HEK293 (cell line): Measurements from ENCODE around the gene PRKG1.

ENCODE experiments used
- CTCF ChIA-PET: fragments of 350-600 bp; formaldehyde crosslinking; extraction: SDS; loops from one replicate; lab custom pipeline; 2021; ENCODE audit warnings: antibody characterized with exemption; lab: Yijun Ruan, JAX
- POLR2A ChIA-PET: fragments of 300-600 bp; formaldehyde crosslinking; extraction: SDS; loops from one replicate; lab custom pipeline; 2020; ENCODE audit warnings: antibody characterized with exemption, inconsistent platforms; lab: Yijun Ruan, JAX
- H3K27ac ChIP-seq: fragments of 200-500 bp; sonication (Bioruptor generic); 2 replicates; pipeline ENCODE4 v1.5.1; 2014; ENCODE audit warnings: low read depth, low read length, control low read depth, inconsistent platforms; ENCODE audit errors: extremely low read depth
- H3K36me3 ChIP-seq, 2 experiments: fragments of 200-500 bp in 1 of 2; sonication (Bioruptor generic) in 1 of 2; 1 replicate in 1 of 2; 2 replicates in 1 of 2; pipeline ENCODE4 v1.5.1; 2014 to 2017; ENCODE audit warnings: inconsistent platforms in 2 of 2, low read length in 2 of 2; ENCODE audit not compliant: control insufficient read depth in 2 of 2, insufficient read depth in 1 of 2
- H3K4me1 ChIP-seq: fragments of 200-500 bp; sonication (Bioruptor generic); 2 replicates; pipeline ENCODE4 v1.5.1; 2014; ENCODE audit warnings: mild to moderate bottlenecking, low read length, inconsistent platforms; ENCODE audit not compliant: control insufficient read depth, insufficient read depth
- H3K4me3 ChIP-seq: 2 replicates; pipeline ENCODE4 v1.5.1; 2011; ENCODE audit warnings: low read depth, mild to moderate bottlenecking, control low read depth, low read length, moderate library complexity
- H3K9me3 ChIP-seq: fragments of 200-500 bp; sonication (Bioruptor generic); 2 replicates; pipeline ENCODE4 v1.5.1; 2014; ENCODE audit warnings: low read depth, low read length, inconsistent platforms; ENCODE audit not compliant: control insufficient read depth, insufficient read depth
- GFI1B ChIP-seq: fragments of 450-650 bp; formaldehyde crosslinking; IDR thresholded peaks from 2 replicates; pipeline ENCODE4 v1.5.1; 2016; ENCODE audit warnings: missing biosample characterization, missing genetic modification characterization
- GLI2 ChIP-seq: fragments of 450-650 bp; formaldehyde crosslinking; IDR thresholded peaks from 2 replicates; pipeline ENCODE4; 2017; ENCODE audit warnings: missing biosample characterization, missing genetic modification characterization, low read depth, borderline replicate concordance
- GLI4 ChIP-seq: fragments of 450-650 bp; formaldehyde crosslinking; IDR thresholded peaks from 2 replicates; pipeline ENCODE4 v1.5.1; 2016; ENCODE audit warnings: missing biosample characterization, missing genetic modification characterization
- HIC1 ChIP-seq: fragments of 450-650 bp; formaldehyde crosslinking; IDR thresholded peaks from 2 replicates; pipeline ENCODE4 v1.5.1; 2016; ENCODE audit warnings: missing biosample characterization, missing genetic modification characterization
- HOXC10 ChIP-seq: sonication (generic); formaldehyde crosslinking; IDR thresholded peaks from 2 replicates; pipeline ENCODE4 v1.8.1; 2023; ENCODE audit warnings: mild to moderate bottlenecking, missing genetic modification reagents
- KLF10 ChIP-seq: fragments of 450-650 bp; IDR thresholded peaks from 2 replicates; pipeline ENCODE4 v1.5.1; 2018; ENCODE audit warnings: missing biosample characterization, mild to moderate bottlenecking, missing genetic modification characterization
- OSR2 ChIP-seq: fragments of 450-650 bp; formaldehyde crosslinking; IDR thresholded peaks from 2 replicates; pipeline ENCODE4 v1.5.1; 2016; ENCODE audit warnings: missing biosample characterization, missing genetic modification characterization
- SETDB1 ChIP-seq: IDR thresholded peaks from one replicate; pipeline ENCODE4 v1.6.1; 2017; ENCODE audit warnings: mild to moderate bottlenecking, low read length, moderate library complexity, mixed read lengths; ENCODE audit not compliant: insufficient read length
- SP3 ChIP-seq: fragments of 450-650 bp; formaldehyde crosslinking; IDR thresholded peaks from 2 replicates; pipeline ENCODE4 v1.5.1; 2016; ENCODE audit warnings: missing biosample characterization, missing genetic modification characterization
- SP7 ChIP-seq: fragments of 450-650 bp; formaldehyde crosslinking; IDR thresholded peaks from 2 replicates; pipeline ENCODE4 v1.5.1; 2016; ENCODE audit warnings: missing biosample characterization, missing genetic modification characterization
- ZBTB21 ChIP-seq: fragments of 450-650 bp; formaldehyde crosslinking; IDR thresholded peaks from 2 replicates; pipeline ENCODE4 v1.5.1; 2017; ENCODE audit warnings: missing biosample characterization, missing genetic modification characterization
- ZFHX2 ChIP-seq: fragments of 450-650 bp; formaldehyde crosslinking; conservative IDR thresholded peaks from 2 replicates; pipeline ENCODE4 v1.5.1; 2016; ENCODE audit warnings: missing biosample characterization, missing genetic modification characterization
- ZNF140 ChIP-seq: fragments of 450-650 bp; formaldehyde crosslinking; IDR thresholded peaks from 2 replicates; pipeline ENCODE4 v1.5.1; 2016; ENCODE audit warnings: missing biosample characterization, missing genetic modification characterization
- ZNF157 ChIP-seq: fragments of 450-650 bp; formaldehyde crosslinking; IDR thresholded peaks from 2 replicates; pipeline ENCODE4 v1.5.1; 2016; ENCODE audit warnings: missing biosample characterization, missing genetic modification characterization
- ZNF174 ChIP-seq: fragments of 450-650 bp; formaldehyde crosslinking; IDR thresholded peaks from 2 replicates; pipeline ENCODE4 v1.5.0; 2017; ENCODE audit warnings: missing biosample characterization, mild to moderate bottlenecking, missing genetic modification characterization
- ZNF214 ChIP-seq: fragments of 450-650 bp; formaldehyde crosslinking; IDR thresholded peaks from 2 replicates; pipeline ENCODE4 v1.5.1; 2017; ENCODE audit warnings: missing biosample characterization, mild to moderate bottlenecking, missing genetic modification characterization, borderline replicate concordance
- ZNF23 ChIP-seq: fragments of 450-650 bp; formaldehyde crosslinking; IDR thresholded peaks from 2 replicates; pipeline ENCODE4 v1.5.1; 2016; ENCODE audit warnings: missing biosample characterization, missing genetic modification characterization, borderline replicate concordance
- ZNF26 ChIP-seq: fragments of 450-650 bp; formaldehyde crosslinking; IDR thresholded peaks from 2 replicates; pipeline ENCODE4 v1.5.1; 2016; ENCODE audit warnings: missing biosample characterization, missing genetic modification characterization
- ZNF292 ChIP-seq: fragments of 450-650 bp; formaldehyde crosslinking; IDR thresholded peaks from 2 replicates; pipeline ENCODE4 v1.5.1; 2016; ENCODE audit warnings: low read depth, missing biosample characterization, missing genetic modification characterization, borderline replicate concordance
- ZNF366 ChIP-seq: fragments of 450-650 bp; formaldehyde crosslinking; conservative IDR thresholded peaks from 2 replicates; pipeline ENCODE4 v1.5.1; 2016; ENCODE audit warnings: missing biosample characterization, missing genetic modification characterization
- ZNF423 ChIP-seq: fragments of 450-650 bp; formaldehyde crosslinking; IDR thresholded peaks from 2 replicates; pipeline ENCODE4 v1.5.1; 2016; ENCODE audit warnings: missing biosample characterization, missing genetic modification characterization
- ZNF549 ChIP-seq: fragments of 450-650 bp; IDR thresholded peaks from 2 replicates; pipeline ENCODE4 v1.5.1; 2018; ENCODE audit warnings: missing biosample characterization, missing genetic modification characterization, mild to moderate bottlenecking, inconsistent platforms, moderate library complexity
- ZNF629 ChIP-seq: fragments of 450-650 bp; formaldehyde crosslinking; IDR thresholded peaks from 2 replicates; pipeline ENCODE4 v1.5.1; 2017; ENCODE audit warnings: missing biosample characterization, missing genetic modification characterization
- ZNF670 ChIP-seq: fragments of 450-650 bp; formaldehyde crosslinking; IDR thresholded peaks from 2 replicates; pipeline ENCODE4 v1.5.1; 2016; ENCODE audit warnings: missing biosample characterization, missing genetic modification characterization, low read depth
- ZNF776 ChIP-seq: fragments of 450-650 bp; formaldehyde crosslinking; IDR thresholded peaks from 2 replicates; pipeline ENCODE4 v1.5.0; 2017; ENCODE audit warnings: missing biosample characterization, missing genetic modification characterization, borderline replicate concordance
- ZSCAN30 ChIP-seq: fragments of 450-650 bp; IDR thresholded peaks from 2 replicates; pipeline ENCODE4 v1.5.1; 2018; ENCODE audit warnings: missing biosample characterization, mild to moderate bottlenecking, missing genetic modification characterization, moderate library complexity

PRKG1 gene

GRCh38 chr10:51862149-51862548 lies 787.9 kb downstream of the PRKG1 start:
- no peak overlapping the region for H3K4me3 ChIP-seq
- H3K4me1 ChIP-seq, result no peaks in the 10 kb centered on the region
- TF ChIP-seq ZNF23 (tag by site-specific recombination), result no peak
- TF ChIP-seq ZNF157 (tag by site-specific recombination), result no peak
- TF ChIP-seq ZFHX2, result no peak
- no peak for TF ChIP-seq SP3 (tag by site-specific recombination)
- TF ChIP-seq ZNF366 (tag by site-specific recombination), result no peak
- no peak for TF ChIP-seq ZNF776
- TF ChIP-seq GLI4 (tag by site-specific recombination), result no peak
- no peak for TF ChIP-seq ZNF549 (tag by site-specific recombination)
- no peak for TF ChIP-seq KLF10
- no peak for TF ChIP-seq OSR2 (tag by site-specific recombination)
- TF ChIP-seq, all 188 proteins: peak for 0
- CTCF ChIA-PET, result no interaction called here
- Histone ChIP-seq H3K27ac (no peak overlapping the region), H3K36me3 (no peaks in the 10 kb centered on the region), H3K9me3 (no peaks in the 10 kb centered on the region)
- POLR2A ChIA-PET, result no interaction called here

GRCh38 chr10:51867956-51868355 lies 793.7 kb downstream of the PRKG1 start:
- CTCF ChIA-PET, result no interaction called here
- H3K27ac ChIP-seq, result no peak overlapping the region
- TF ChIP-seq ZNF670 (tag by site-specific recombination) (no peak), HIC1 (no peak), SETDB1 (no peak), ZNF292 (tag by site-specific recombination) (no peak), ZNF423 (tag by site-specific recombination) (no peak), GFI1B (tag by site-specific recombination) (no peak), ZNF174 (tag by site-specific recombination) (no peak), ZNF629 (tag by site-specific recombination) (no peak), OSR2 (tag by site-specific recombination) (no peak), ZNF214 (tag by site-specific recombination) (no peak)
- no peaks in the 10 kb centered on the region for H3K4me1 ChIP-seq
- no peaks in the 10 kb centered on the region for H3K36me3 ChIP-seq
- POLR2A ChIA-PET, result no interaction called here
- no peaks in the 10 kb centered on the region for H3K9me3 ChIP-seq
- no peak overlapping the region for H3K4me3 ChIP-seq

GRCh38 chr10:51874131-51874530 lies 799.8 kb downstream of the PRKG1 start:
- Histone ChIP-seq H3K4me3 (no peak overlapping the region), H3K4me1 (no peaks in the 10 kb centered on the region), H3K9me3 (no peaks in the 10 kb centered on the region), H3K27ac (no peak overlapping the region), H3K36me3 (no peaks in the 10 kb centered on the region)
- ChIA-PET CTCF (interaction anchor here (0.7 kb wide), 1 partner anchor 27 kb away, joined by 3 read pairs; no protein-coding TSS in a partner anchor), POLR2A (no interaction called here)
- TF ChIP-seq GLI2 (tag by site-specific recombination) (no peak), ZBTB21 (tag by site-specific recombination) (no peak), ZSCAN30 (tag by site-specific recombination) (no peak), HOXC10 (CRISPR knock-in tag) (no peak), SP7 (no peak), ZNF26 (no peak), ZNF140 (tag by site-specific recombination) (no peak)
